Coronary artery (tissue), 2 donors: Measurements from ENCODE around the gene LCLAT1.
A peak's percentile ranks its signal among the peaks of the same experiment; 100 is the strongest.

Experiments used
- DNase-seq: peaks from one replicate; pipeline ENCODE4 v3.0.0-alpha.2; 2017; ENCODE audit warnings: low spot score
- H3K27ac ChIP-seq, 2 donors: fragments of 200-600 bp; sonication (generic); one replicate each; pipeline ENCODE4 v1.5.1; 2016 to 2019
- H3K4me3 ChIP-seq: fragments of 200-600 bp; sonication (generic); 2 replicates; pipeline ENCODE4 v1.5.1; 2016; ENCODE audit warnings: mild to moderate bottlenecking, moderate library complexity
- CTCF ChIP-seq: fragments of 200-600 bp; sonication (generic); IDR thresholded peaks from one replicate; pipeline ENCODE4 v1.5.1; 2019; ENCODE audit warnings: antibody characterized with exemption

The LCLAT1 gene

GRCh38 chr2:30424231-30424630 lies 22.8 kb upstream of the LCLAT1 start:
- no peak for DNase-seq

GRCh38 chr2:30425326-30425725 lies 21.7 kb upstream of the LCLAT1 start:
- DNase-seq, result no peak
- H3K27ac ChIP-seq, result peak overlapping the region; percentile 66 to 78
- no peak for TF ChIP-seq CTCF
- H3K4me3 ChIP-seq, result no peak overlapping the region

More at GRCh38 chr2:30424231-30424630, 22.8 kb upstream of the LCLAT1 start:
- peak overlapping the region in 1 of 2 donors; percentile 78 for H3K27ac ChIP-seq
- no peak for TF ChIP-seq CTCF
- no peak overlapping the region for H3K4me3 ChIP-seq

- H3K27ac ChIP-seq, result no peak overlapping the region
- H3K4me3 ChIP-seq, result no peak overlapping the region
- no peak for DNase-seq
- TF ChIP-seq CTCF, result no peak
Observed at GRCh38 chr2:30427606-30428347, 19.3 kb upstream of the LCLAT1 start.

- no peak for TF ChIP-seq CTCF
- DNase-seq, result no peak
- H3K27ac ChIP-seq, result no peak overlapping the region
Observed at GRCh38 chr2:30428348-30428662, 18.7 kb upstream of the LCLAT1 start.

GRCh38 chr2:30428827-30429461 lies 18.1 kb upstream of the LCLAT1 start:
- TF ChIP-seq CTCF, result no peak
- H3K27ac ChIP-seq, result no peak overlapping the region
- no peak for DNase-seq
- H3K4me3 ChIP-seq, result no peak overlapping the region

More at GRCh38 chr2:30428348-30428662, 18.7 kb upstream of the LCLAT1 start:
- H3K4me3 ChIP-seq, result no peak overlapping the region

GRCh38 chr2:30433541-30434299 lies 13.3 kb upstream of the LCLAT1 start:
- Histone ChIP-seq H3K4me3 (no peak overlapping the region), H3K27ac (peak overlapping the region; percentile 34 to 86)
- no peak for TF ChIP-seq CTCF
- no peak for DNase-seq
